HepG2 (cell line): ENCODE measurements around the gene DNTTIP2. TPM values are rescaled to one million over a fixed set of nuclear protein-coding genes. Genes with fewer than 3 reads are reported as not detected.

Experiments
- BATF2 ChIP-seq: sonication (generic); formaldehyde crosslinking; IDR thresholded peaks from 2 replicates; pipeline ENCODE4 v1.8.0; 2022; ENCODE audit warnings: mild to moderate bottlenecking, missing genetic modification reagents, moderate library complexity
- HDAC1 ChIP-seq: sonication (generic); formaldehyde crosslinking; IDR thresholded peaks from 2 replicates; pipeline ENCODE4 v1.5.1; 2020; ENCODE audit warnings: mild to moderate bottlenecking, missing genetic modification reagents
- HDAC2 ChIP-seq: sonication (generic); formaldehyde crosslinking; IDR thresholded peaks from 2 replicates; pipeline ENCODE4 v1.4.0; 2020; ENCODE audit warnings: missing genetic modification reagents
- HES4 ChIP-seq: sonication (generic); formaldehyde crosslinking; IDR thresholded peaks from 2 replicates; pipeline ENCODE4 v1.9.0; 2021; ENCODE audit warnings: mild to moderate bottlenecking, missing genetic modification reagents, borderline replicate concordance
- JUN ChIP-seq: sonication (generic); formaldehyde crosslinking; IDR thresholded peaks from 2 replicates; pipeline ENCODE4 v1.4.0; 2020; ENCODE audit warnings: mild to moderate bottlenecking, missing genetic modification reagents
- KDM6A ChIP-seq: IDR thresholded peaks from 2 replicates; pipeline ENCODE4 v1.6.1; 2016; ENCODE audit warnings: low read depth
- KLF16 ChIP-seq, 2 experiments: sonication (generic) in 1 of 2; formaldehyde crosslinking in 1 of 2; IDR thresholded peaks; 2 replicates each; pipeline versions ENCODE4 v1.6.1 to v1.8.0; 2016 to 2023; ENCODE audit warnings: missing genetic modification reagents in 2 of 2, missing compliant biosample characterization in 1 of 2
- MAX ChIP-seq: IDR thresholded peaks from 2 replicates; pipeline ENCODE4 v1.6.1; 2012; ENCODE audit warnings: inconsistent platforms
- MYC ChIP-seq: sonication (generic); formaldehyde crosslinking; IDR thresholded peaks from 2 replicates; pipeline ENCODE4 v1.9.0; 2021; ENCODE audit warnings: missing genetic modification reagents, borderline replicate concordance
- SUZ12 ChIP-seq: fragments of 150-350 bp; IDR thresholded peaks from 2 replicates; pipeline ENCODE4 v1.6.1; 2014; ENCODE audit warnings: low read depth, low read length
- TBX2 ChIP-seq: sonication (generic); formaldehyde crosslinking; IDR thresholded peaks from 2 replicates; pipeline ENCODE4 v1.5.0; 2020; ENCODE audit warnings: missing genetic modification reagents, mild to moderate bottlenecking, borderline replicate concordance
- THRA ChIP-seq: sonication (generic); formaldehyde crosslinking; IDR thresholded peaks from 2 replicates; pipeline ENCODE4 v1.4.0; 2020; ENCODE audit warnings: missing genetic modification reagents, borderline replicate concordance
- ZBTB7A ChIP-seq: sonication (generic); formaldehyde crosslinking; IDR thresholded peaks from 2 replicates; pipeline ENCODE4 v1.8.0; 2022; ENCODE audit warnings: mild to moderate bottlenecking, missing genetic modification reagents
- ZNF136 ChIP-seq: sonication (generic); formaldehyde crosslinking; IDR thresholded peaks from 2 replicates; pipeline ENCODE4 v1.8.1; 2022; ENCODE audit warnings: low read depth, mild to moderate bottlenecking, moderate library complexity, missing genetic modification reagents
- ZNF33B ChIP-seq: sonication (generic); formaldehyde crosslinking; IDR thresholded peaks from 2 replicates; pipeline ENCODE4 v1.5.1; 2020; ENCODE audit warnings: mild to moderate bottlenecking, missing genetic modification reagents
- ZNF543 ChIP-seq: sonication (generic); formaldehyde crosslinking; IDR thresholded peaks from 2 replicates; pipeline ENCODE4 v1.4.0; 2020; ENCODE audit warnings: mild to moderate bottlenecking, missing genetic modification reagents
- ZNF557 ChIP-seq: sonication (generic); formaldehyde crosslinking; IDR thresholded peaks from 2 replicates; pipeline ENCODE4 v1.4.0; 2020; ENCODE audit warnings: missing genetic modification reagents
- ZNF646 ChIP-seq: sonication (generic); formaldehyde crosslinking; IDR thresholded peaks from 2 replicates; pipeline ENCODE4 v1.9.0; 2021; ENCODE audit warnings: mild to moderate bottlenecking, missing genetic modification reagents
- ZNF674 ChIP-seq: sonication (generic); formaldehyde crosslinking; IDR thresholded peaks from 2 replicates; pipeline ENCODE4 v1.5.0; 2020; ENCODE audit warnings: low read depth, mild to moderate bottlenecking, missing genetic modification reagents
- ZNF747 ChIP-seq: sonication (generic); formaldehyde crosslinking; IDR thresholded peaks from 2 replicates; pipeline ENCODE4 v1.8.1; 2023; ENCODE audit warnings: missing genetic modification reagents, mild to moderate bottlenecking, borderline replicate concordance
- ZNF768 ChIP-seq: sonication (generic); formaldehyde crosslinking; IDR thresholded peaks from 2 replicates; pipeline ENCODE4 v1.4.0; 2020; ENCODE audit warnings: missing genetic modification reagents
- ZNF878 ChIP-seq: sonication (generic); formaldehyde crosslinking; IDR thresholded peaks from 2 replicates; pipeline ENCODE4 v1.8.1; 2023; ENCODE audit warnings: mild to moderate bottlenecking, missing genetic modification reagents, moderate library complexity
- polyA plus RNA-seq, 8 experiments: library from polyadenylated mRNA; depleted of rRNA in 3 of 8; stranded (reverse) in 7 of 8; unstranded in 1 of 8; fragments of >200 nt; fragmentation: Illumina TruSeq in 4 of 8; extraction: Trizol in 4 of 8; gene quantifications; 2 replicates each; pipeline versions ENCODE4 v1.2.1 to v1.2.3, GENCODE V29; 2011 to 2016; ENCODE audit warnings: low read depth in 4 of 8, missing spikeins in 1 of 8, mixed read lengths in 1 of 8; ENCODE audit not compliant: insufficient read depth in 1 of 8
- total RNA-seq, 5 experiments: library from RNA; depleted of rRNA; stranded (reverse); fragments of >200 nt; fragmentation: Illumina TruSeq; extraction: Trizol; gene quantifications; 2 replicates each; pipeline ENCODE4 v1.2.3, GENCODE V29; 2016; ENCODE audit warnings: low read depth in 1 of 5

DNTTIP2 gene
- total and polyA plus RNA-seq, 2 of the 13 experiments (the other 11 are each of a cell fraction or from before 2014, with no cell fraction given) = 11.4 to 63.3 TPM

- TF ChIP-seq HES4 (CRISPR knock-in tag) (peak; percentile 18), BATF2 (CRISPR knock-in tag) (no peak), ZNF674 (CRISPR knock-in tag) (peak; percentile 39; the same call in 1 of the 2 replicates), HDAC2 (0 out of 2 replicates have a peak, but pooled peaks have one; percentile 55), ZNF543 (CRISPR knock-in tag) (no peak), ZNF747 (CRISPR knock-in tag) (peak; percentile 74; the same call in 1 of the 2 replicates), SUZ12 (no peak), MAX (peak; percentile 88), HDAC1 (peak; percentile 80), ZBTB7A (peak; percentile 67; the same call in 1 of the 2 replicates), ZNF136 (CRISPR knock-in tag) (no peak), KLF16 (CRISPR knock-in tag; IDR thresholded peaks at IDR 0.05) (peak in 1 of 2 experiments; percentile 63; a peak in 1 of 4 replicates), ZNF557 (no peak), ZNF768 (CRISPR knock-in tag) (no peak), ZNF878 (CRISPR knock-in tag) (no peak), KDM6A (CRISPR knock-in tag) (no peak), ZNF33B (CRISPR knock-in tag) (no peak), THRA (CRISPR knock-in tag) (no peak), ZNF646 (CRISPR knock-in tag) (no peak), MYC (CRISPR knock-in tag) (peak; percentile 65), JUN (CRISPR knock-in tag) (no peak), TBX2 (peak; percentile 52; the same call in 1 of the 2 replicates)
Measured at GRCh38 chr1:93909146-93910050, 30.4 kb upstream of the DNTTIP2 start, which contains the start of gene GCLM (continued).
